Activated effector memory CD4-positive, alpha-beta T cell treated with anti-CD3 and anti-CD28 coated beads, Interleukin-2, amount 50 U/mL, for 16 hours (primary cell): ENCODE measurements around the gene TOMM40.
"Not testable (repeated sequence)": the region's sequence is repeated elsewhere in the genome, so short reads cannot be mapped to it uniquely, and the experiment has no call there.

Source experiments
- DNase-seq: peaks from one replicate; pipeline ENCODE4 v3.0.0-alpha.2; 2020

TOMM40 gene

GRCh38 chr19:44891016-44891882 is at the start of gene TOMM40:
TSS of gene TOMM40 (plus strand) at chr19:44891254. CDS start at chr19:44891416, 162 bp downstream.
- DNase-seq, result no peak

GRCh38 chr19:44845286-44845611 is 45.8 kb upstream of the TOMM40 start:
- no peak for DNase-seq

GRCh38 chr19:44845612-44846454 is 45.2 kb upstream of the TOMM40 start, which contains the start of gene NECTIN2:
TSS of gene NECTIN2 (plus strand) at chr19:44846297. CDS start at chr19:44846526, 229 bp downstream.
- peak; percentile 92 for DNase-seq

DNA sequence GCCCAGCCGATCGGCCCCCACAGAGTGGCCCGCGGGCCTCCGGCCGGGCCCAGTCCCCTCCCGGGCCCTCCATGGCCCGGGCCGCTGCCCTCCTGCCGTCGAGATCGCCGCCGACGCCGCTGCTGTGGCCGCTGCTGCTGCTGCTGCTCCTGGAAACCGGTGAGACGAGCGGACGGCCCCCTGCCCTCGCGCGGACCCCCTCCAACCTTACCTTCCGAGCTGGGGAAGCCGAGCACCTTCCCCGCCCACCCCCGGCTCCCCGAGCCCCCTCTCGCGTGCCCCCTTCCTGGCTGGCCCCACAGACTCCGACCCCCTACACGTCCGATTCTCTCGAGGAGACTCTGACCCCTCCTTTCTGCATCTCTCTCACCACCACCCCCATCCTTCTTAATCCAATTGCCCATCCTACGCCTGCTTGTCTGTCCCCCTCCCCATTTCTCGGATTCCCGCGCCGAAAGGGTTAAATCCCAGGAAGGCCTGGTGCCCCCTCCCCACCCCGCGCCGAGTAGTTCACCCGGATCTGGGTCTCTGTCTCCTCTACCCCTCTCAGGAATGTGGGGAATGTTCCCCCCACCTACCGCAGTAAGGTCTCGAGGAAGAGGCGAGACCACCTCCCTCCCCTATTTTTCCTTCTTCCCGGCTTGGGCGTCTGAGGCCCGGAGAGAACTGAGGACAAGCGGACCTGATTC is 44.5 kb upstream of the TOMM40 start:
- DNase-seq, result no peak

- DNase-seq, result no peak
Measured at GRCh38 chr19:44847144-44848035, 43.7 kb upstream of the TOMM40 start.

DNA sequence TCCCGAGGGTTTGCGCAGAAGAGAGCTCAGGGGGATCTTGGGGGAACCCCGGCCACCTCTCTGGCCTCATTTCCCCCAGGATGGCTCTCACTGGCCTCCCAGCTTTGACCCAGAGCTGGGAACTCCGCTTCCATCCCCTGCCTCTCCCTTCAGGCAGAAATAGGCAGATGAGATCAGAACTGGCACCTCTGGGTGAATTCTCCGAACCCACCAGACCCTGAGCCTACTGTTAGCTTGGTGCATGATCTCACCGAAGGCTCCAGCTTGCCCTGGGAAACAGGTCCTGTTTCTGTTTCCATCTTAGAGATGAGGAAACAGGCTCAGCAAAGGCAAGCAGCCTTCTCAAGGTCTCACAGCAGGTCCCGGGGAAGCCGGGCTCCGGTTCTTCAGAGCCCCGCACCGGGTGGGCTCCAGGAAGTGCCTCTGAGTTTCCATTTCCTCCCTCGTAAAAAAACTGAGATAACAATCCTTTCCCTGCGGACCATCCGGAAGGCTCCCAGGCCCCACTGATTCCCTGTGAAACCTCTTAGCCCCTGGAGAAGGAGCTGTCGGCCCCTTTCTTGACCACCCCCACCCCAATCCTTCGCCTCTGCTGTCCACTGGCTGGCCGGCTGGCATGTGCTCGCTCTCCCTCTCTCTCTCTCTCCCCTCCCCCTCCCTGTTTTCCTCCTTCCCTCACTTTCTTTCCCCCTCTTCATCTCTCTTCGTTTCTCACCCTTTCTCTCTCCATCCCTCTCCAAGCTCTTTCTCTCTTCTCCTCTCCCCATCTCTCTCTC is 42.8 kb upstream of the TOMM40 start:
- no peak for DNase-seq

GRCh38 chr19:44848812-44849447 is 42.1 kb upstream of the TOMM40 start:
- DNase-seq, result no peak

GRCh38 chr19:44850641-44851109 is 40.4 kb upstream of the TOMM40 start:
- no peak for DNase-seq

- no peak for DNase-seq
Measured at GRCh38 chr19:44851427-44851826, 39.6 kb upstream of the TOMM40 start.

DNA sequence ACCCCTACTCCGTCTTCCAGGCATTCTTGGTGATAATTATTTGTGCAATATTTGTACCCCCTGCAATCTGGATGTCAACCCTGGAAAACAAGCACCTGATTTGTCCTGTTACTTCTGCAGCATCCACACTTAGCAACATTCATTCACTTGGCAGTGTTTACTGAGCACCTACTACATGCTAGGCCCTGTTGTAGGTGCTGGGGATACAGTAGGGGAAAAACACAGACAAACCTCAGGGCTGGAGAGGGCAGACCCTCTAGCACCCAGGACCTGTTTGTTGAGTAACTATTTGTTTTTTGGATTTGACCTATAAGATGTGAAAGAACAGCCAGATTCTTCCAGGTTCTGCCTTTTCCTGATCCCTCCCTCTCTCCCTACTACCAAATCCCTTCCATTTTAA is 35.4 kb upstream of the TOMM40 start:
- DNase-seq, result no peak

DNA sequence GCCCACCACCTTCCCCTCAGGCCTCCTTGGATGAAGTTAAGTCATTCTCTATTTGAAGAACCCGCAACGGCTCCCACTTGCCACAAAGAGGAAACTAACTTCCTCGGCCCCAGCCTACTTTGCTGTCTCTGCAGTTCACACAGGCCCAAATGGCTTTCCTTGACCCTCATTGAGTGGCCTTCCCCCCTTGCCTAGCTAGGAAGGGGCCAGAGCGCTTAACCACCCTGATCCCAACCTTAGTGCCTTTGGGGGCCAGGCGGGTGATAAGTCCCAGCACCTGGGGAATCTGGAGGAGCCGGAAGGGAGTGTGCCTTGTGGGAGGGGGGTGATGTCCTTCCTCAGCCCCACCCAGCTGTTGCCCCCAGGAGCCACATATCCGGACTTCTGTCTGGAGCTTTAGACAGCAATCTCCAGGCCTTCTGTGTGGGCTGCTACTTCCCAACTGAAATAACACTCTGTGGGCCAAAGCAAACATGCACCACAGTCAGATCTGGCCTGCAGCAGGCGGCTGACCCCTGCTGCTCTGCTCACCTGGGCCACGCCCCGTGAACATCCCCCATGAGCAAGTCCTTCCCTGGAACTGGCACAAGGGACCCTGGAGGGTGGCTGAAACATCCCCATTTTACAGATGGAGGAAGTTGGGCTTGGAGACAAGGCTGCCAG is 34.5 kb upstream of the TOMM40 start:
- no peak for DNase-seq

DNA sequence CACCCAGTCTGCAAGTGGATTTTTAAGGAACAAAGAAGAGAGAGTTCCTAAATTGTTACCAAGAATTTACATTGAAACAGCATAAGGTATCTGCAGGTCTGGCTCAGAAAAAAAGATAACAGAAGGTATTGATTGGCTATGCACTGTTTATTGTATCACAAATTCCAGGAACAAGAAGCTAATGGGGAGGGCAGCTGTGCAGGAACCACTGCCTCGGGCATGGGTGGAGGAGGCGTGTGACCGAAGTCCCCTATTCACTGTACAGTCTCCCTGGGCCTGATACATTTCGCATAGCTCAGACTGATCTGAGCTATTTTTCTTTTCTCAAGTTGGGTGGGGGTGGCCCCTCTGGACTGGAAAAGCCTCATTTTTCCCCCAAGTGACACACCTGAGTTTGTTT is 33.2 kb upstream of the TOMM40 start:
- DNase-seq, result no peak

- not testable (repeated sequence) for DNase-seq
Measured at GRCh38 chr19:44861576-44861975, 29.5 kb upstream of the TOMM40 start.

GRCh38 chr19:44863990-44864389 is 27.1 kb upstream of the TOMM40 start:
- DNase-seq, result no peak

DNA sequence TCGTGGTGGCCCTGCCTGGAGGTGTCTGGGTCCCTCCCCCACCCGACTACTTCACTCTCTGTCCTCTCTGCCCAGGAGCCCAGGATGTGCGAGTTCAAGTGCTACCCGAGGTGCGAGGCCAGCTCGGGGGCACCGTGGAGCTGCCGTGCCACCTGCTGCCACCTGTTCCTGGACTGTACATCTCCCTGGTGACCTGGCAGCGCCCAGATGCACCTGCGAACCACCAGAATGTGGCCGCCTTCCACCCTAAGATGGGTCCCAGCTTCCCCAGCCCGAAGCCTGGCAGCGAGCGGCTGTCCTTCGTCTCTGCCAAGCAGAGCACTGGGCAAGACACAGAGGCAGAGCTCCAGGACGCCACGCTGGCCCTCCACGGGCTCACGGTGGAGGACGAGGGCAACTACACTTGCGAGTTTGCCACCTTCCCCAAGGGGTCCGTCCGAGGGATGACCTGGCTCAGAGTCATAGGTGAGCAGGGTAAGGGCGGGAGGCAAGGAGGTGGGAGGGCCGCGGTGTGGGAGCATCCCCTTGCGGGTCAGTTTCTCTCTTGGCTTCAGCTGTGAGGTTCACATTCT is 25.8 kb upstream of the TOMM40 start:
- DNase-seq, result no peak

- DNase-seq, result no peak
Measured at GRCh38 chr19:44866664-44867063, 24.4 kb upstream of the TOMM40 start.

- DNase-seq, result no peak
Measured at GRCh38 chr19:44867578-44867977, 23.5 kb upstream of the TOMM40 start.

DNA sequence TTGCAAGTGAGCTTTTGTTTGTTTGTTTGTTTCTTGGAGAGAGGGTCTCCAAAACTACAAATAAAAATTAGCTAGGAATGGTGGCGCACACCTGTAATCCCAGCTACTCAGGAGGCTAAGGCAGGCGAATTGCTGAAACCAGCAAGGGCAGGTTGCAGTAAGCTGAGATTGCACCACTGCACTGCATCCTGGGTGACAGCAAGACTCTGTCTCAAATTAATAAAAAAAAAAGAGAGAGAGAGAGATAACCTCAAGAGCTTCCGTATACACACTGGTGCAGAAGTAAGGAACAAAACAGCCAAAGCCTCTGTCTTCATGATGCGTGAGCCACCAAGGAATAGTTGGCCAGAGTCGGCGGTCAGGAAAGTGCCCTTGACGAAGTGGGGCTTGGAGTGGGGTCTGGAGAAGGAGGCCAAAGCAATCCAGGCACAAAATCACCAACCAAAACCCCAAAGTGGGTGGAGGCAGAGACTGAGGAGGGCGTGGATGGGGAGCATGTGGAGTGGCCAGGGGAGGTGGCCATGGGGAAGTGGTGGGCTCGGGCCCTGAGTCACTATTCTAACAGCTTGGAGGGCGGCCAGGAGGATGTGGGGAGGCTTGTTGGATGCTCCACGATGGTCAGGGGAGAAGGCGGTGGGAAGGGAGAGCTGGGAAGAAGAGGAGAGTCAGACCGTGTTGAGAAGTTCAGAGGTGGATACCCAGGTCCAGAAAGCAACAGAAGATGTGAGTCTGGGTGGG is 21.2 kb upstream of the TOMM40 start:
- no peak for DNase-seq

- no peak for DNase-seq
Measured at GRCh38 chr19:44871809-44872208, 19.2 kb upstream of the TOMM40 start.
